ENCODE measurements around the gene PFDN6.

DNA sequence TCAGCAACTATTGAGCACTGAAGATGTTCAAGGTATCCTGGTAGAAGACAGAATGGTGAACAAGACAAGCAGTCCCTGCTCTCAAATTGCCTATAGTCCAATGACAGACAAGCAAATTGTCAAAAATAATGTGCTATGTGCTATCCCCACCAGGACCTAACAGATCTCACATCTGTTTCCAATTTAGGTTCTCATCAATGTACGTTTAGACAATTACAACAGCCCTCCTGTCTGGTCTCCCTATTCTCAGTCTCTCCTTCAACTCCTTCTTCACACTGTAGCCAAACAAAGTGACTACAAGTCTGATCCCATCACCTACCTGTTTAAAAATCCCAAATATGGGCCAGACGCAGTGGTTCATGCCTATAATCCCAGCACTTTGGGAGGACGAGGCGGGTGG lies 17.0 kb downstream of the PFDN6 start:
- no peak for TF ChIP-seq ZFP30 (CRISPR knock-in tag; IDR thresholded peaks at IDR 0.05)
- TF ChIP-seq, protein P1, sequence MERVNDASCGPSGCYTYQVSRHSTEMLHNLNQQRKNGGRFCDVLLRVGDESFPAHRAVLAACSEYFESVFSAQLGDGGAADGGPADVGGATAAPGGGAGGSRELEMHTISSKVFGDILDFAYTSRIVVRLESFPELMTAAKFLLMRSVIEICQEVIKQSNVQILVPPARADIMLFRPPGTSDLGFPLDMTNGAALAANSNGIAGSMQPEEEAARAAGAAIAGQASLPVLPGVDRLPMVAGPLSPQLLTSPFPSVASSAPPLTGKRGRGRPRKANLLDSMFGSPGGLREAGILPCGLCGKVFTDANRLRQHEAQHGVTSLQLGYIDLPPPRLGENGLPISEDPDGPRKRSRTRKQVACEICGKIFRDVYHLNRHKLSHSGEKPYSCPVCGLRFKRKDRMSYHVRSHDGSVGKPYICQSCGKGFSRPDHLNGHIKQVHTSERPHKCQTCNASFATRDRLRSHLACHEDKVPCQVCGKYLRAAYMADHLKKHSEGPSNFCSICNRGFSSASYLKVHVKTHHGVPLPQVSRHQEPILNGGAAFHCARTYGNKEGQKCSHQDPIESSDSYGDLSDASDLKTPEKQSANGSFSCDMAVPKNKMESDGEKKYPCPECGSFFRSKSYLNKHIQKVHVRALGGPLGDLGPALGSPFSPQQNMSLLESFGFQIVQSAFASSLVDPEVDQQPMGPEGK (CRISPR knock-in tag; IDR thresholded peaks at IDR 0.05; ENCODE audit: borderline replicate concordance), result no peak
